Nephron progenitor cell (in vitro differentiated cells): Measurements from ENCODE around the gene PALM2AKAP2.
A peak's percentile ranks its signal among the peaks of the same experiment; 100 is the strongest.

Source experiments
- DNase-seq: peaks from one replicate; pipeline ENCODE4 v3.0.0; 2021
- H3K27ac Mint-ChIP-seq: 2 replicates; pipeline ENCODE4 v1.8.0; 2021; ENCODE audit warnings: mild to moderate bottlenecking, moderate library complexity, mixed read lengths
- H3K27me3 Mint-ChIP-seq: 2 replicates; pipeline ENCODE4 v1.8.0; 2021; ENCODE audit warnings: mild to moderate bottlenecking, low read depth, mixed read lengths; ENCODE audit not compliant: poor library complexity
- H3K36me3 Mint-ChIP-seq: 2 replicates; pipeline ENCODE4 v1.8.0; 2021; ENCODE audit warnings: low read depth, mixed read lengths
- H3K4me1 Mint-ChIP-seq: 2 replicates; pipeline ENCODE4 v1.8.0; 2021; ENCODE audit warnings: mixed read lengths
- H3K4me3 Mint-ChIP-seq: 2 replicates; pipeline ENCODE4 v1.8.0; 2021; ENCODE audit warnings: mild to moderate bottlenecking, moderate library complexity, mixed read lengths
- H3K9me3 Mint-ChIP-seq: 2 replicates; pipeline ENCODE4 v1.8.0; 2021; ENCODE audit warnings: mild to moderate bottlenecking, moderate library complexity, mixed read lengths
- TF ChIP-seq, protein P1 (sequence below): fragments of 200-600 bp; sonication (generic); IDR thresholded peaks from 2 replicates; pipeline ENCODE4 v1.5.0; 2021; ENCODE audit warnings: antibody characterized with exemption

PALM2AKAP2 gene

DNA sequence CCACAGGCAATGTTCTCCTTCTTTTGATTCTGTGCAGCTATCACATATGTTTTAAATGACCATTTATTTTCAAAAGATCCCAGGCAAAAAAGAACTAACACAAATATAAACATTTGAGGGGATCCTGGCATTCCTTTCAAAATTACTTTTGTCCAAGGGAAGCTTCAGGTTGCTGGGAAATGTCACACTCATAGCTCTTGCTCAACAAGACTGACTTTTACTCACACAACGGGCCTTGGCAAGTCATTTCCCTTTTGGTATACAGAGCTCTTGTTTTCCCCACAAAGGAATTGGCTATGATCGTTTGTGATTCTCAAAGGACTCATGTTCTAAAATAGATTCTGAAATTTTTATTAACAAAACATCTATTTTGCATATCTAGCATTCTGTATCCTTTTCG, 4.5 kb upstream of the PALM2AKAP2 start:
- no peaks in the 10 kb centered on the region for H3K36me3 Mint-ChIP-seq
- peaks cover 3% of the 10 kb centered on the region for H3K27me3 Mint-ChIP-seq
- no peak overlapping the region for H3K27ac Mint-ChIP-seq
- no peaks in the 10 kb centered on the region for H3K9me3 Mint-ChIP-seq
- TF ChIP-seq, protein P1, sequence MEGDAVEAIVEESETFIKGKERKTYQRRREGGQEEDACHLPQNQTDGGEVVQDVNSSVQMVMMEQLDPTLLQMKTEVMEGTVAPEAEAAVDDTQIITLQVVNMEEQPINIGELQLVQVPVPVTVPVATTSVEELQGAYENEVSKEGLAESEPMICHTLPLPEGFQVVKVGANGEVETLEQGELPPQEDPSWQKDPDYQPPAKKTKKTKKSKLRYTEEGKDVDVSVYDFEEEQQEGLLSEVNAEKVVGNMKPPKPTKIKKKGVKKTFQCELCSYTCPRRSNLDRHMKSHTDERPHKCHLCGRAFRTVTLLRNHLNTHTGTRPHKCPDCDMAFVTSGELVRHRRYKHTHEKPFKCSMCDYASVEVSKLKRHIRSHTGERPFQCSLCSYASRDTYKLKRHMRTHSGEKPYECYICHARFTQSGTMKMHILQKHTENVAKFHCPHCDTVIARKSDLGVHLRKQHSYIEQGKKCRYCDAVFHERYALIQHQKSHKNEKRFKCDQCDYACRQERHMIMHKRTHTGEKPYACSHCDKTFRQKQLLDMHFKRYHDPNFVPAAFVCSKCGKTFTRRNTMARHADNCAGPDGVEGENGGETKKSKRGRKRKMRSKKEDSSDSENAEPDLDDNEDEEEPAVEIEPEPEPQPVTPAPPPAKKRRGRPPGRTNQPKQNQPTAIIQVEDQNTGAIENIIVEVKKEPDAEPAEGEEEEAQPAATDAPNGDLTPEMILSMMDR = no peak
- no peak for DNase-seq
- no peak overlapping the region for H3K4me3 Mint-ChIP-seq
- H3K4me1 Mint-ChIP-seq = peaks cover 24% of the 10 kb centered on the region

DNA sequence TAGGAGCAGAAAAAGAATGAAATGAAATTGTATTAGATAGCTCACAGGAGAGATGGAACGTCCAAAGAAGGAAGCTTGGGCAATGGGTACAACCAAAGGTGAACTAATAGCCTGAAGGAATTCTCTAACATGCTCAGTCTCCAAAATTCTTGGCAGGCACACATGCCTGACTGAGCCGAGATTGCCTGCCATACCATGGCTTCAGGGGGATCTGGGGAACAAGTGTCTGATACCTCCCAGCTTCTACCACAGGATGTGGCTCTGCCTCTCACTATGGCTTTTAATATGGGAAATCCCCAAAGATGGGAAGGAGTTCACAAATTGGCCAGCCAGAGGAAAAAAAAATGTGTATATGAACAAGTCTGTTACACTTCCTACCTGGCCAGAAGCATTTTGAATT, 3.6 kb upstream of the PALM2AKAP2 start:
- Mint-ChIP-seq H3K36me3 (no peaks in the 10 kb centered on the region), H3K4me1 (peaks cover 24% of the 10 kb centered on the region), H3K27me3 (peaks cover 3% of the 10 kb centered on the region), H3K9me3 (no peaks in the 10 kb centered on the region), H3K27ac (no peak overlapping the region), H3K4me3 (no peak overlapping the region)
- TF ChIP-seq, protein P1 = no peak
- no peak for DNase-seq

DNA sequence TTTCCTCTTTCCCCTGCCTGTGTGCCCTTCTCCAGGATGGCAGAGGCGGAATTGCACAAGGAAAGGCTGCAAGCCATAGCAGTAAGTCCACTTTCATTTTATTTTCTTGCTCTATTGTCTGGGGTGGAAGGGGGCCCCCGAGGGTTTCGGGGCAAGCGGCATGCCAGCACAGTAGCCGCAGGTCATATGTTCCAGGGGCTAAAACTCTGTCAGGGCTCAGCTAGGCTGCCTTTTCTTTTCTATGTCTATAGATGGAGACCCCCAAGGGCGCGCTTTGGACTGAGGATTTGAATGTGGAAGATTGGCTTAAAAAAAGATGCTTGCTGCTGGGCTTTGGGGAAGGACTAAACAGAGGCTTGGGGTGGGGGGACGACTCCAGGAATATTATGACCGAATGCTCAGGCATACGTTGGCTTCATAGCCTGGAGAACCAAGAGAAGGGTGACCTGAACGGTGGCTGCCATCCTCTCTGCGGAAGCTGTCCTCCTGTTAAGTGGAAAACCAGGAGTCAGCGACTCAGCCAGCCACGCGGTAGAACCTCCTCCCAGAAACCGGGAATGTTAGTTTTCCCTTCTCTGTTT, 545 bp downstream of the PALM2AKAP2 start:
- Mint-ChIP-seq H3K4me1 (peaks cover 22% of the 10 kb centered on the region), H3K27ac (no peak overlapping the region), H3K4me3 (peak overlapping the region; percentile 92), H3K9me3 (peaks cover 3% of the 10 kb centered on the region), H3K27me3 (peaks cover 3% of the 10 kb centered on the region), H3K36me3 (peaks cover 19% of the 10 kb centered on the region)
- TF ChIP-seq, protein P1 = no peak
- DNase-seq = peak; percentile 23

DNA sequence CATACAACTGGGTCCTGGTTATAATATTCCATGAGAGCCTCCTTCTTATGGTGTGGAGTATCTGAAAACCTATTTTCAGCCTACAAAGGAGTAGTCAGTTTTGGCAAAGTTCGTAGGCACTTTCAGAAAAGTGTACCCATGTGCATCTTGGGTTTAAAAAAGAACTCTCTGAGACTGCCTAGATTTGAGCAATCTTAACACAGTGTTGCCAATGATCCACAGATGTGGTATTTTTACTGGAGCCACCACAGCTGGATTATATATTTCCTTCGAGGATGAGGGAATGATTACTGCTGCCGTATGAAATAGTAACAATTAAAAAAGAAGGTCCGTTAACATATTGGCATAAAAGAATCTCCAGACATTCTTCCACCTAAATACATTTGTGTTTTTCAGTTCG, 1.1 kb downstream of the PALM2AKAP2 start:
- H3K27ac Mint-ChIP-seq = no peak overlapping the region
- DNase-seq = no peak
- peaks cover 22% of the 10 kb centered on the region for H3K4me1 Mint-ChIP-seq
- H3K4me3 Mint-ChIP-seq = peak overlapping the region; percentile 92
- peaks cover 3% of the 10 kb centered on the region for H3K27me3 Mint-ChIP-seq
- peaks cover 23% of the 10 kb centered on the region for H3K36me3 Mint-ChIP-seq
- TF ChIP-seq, protein P1 = no peak
- H3K9me3 Mint-ChIP-seq = peaks cover 4% of the 10 kb centered on the region

DNA sequence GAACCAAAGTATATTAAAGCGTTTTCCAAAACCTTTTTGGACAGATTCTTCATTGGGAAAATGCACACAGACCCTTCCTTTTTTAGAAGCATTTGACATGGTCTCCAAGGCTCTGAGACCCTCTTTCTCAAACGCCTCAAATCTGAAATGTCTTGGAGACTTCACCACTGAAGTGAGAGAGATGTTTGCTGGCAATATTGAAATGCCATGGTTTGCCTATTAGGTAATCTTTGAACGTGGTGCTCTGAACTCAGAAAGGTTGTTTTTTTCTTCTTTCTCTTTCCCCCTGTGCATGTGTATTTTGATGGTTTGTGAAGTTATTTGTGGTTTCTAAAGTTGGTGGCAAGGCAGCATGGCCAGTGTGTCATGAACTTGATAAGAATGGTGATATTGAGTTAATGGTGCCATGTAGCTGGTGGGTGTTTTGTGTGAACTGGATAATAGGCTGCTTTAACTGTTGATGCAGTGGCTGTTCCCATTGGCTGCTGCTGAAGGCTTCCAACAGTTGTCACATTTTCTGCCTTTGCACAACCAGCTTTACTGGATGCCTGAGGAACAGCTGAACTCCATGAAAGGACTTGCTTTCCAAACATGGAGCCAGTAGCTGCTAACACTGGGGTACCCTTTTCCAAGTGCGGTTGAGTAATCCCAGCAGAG, 1.7 kb downstream of the PALM2AKAP2 start:
- Mint-ChIP-seq H3K27me3 (peaks cover 3% of the 10 kb centered on the region), H3K27ac (no peak overlapping the region), H3K36me3 (peaks cover 23% of the 10 kb centered on the region), H3K4me3 (peak overlapping the region; percentile 92), H3K4me1 (peaks cover 23% of the 10 kb centered on the region), H3K9me3 (peaks cover 4% of the 10 kb centered on the region)
- DNase-seq = no peak
- TF ChIP-seq, protein P1 = no peak

DNA sequence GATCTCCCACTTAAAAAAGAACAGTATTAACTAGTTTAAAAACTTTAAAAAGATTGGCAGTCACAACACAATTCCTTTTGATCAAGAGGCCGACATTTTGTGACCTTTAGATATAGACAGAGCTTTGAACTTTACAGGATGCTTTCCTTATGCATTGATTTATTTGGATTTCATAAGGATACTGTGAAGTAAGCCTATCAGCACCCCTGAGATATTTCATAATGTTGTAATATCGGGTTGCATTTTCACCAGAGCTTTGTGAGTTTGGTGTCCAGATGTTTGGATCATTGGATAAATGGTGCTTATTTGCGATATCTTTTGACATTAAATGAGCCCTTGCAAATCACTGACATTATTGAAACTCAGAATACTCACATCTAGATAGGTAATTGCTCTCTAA, 7.7 kb downstream of the PALM2AKAP2 start:
- TF ChIP-seq, protein P1 = no peak
- Mint-ChIP-seq H3K36me3 (peaks cover 23% of the 10 kb centered on the region), H3K27ac (no peak overlapping the region), H3K9me3 (peaks cover 4% of the 10 kb centered on the region), H3K27me3 (peaks cover 3% of the 10 kb centered on the region), H3K4me1 (peaks cover 55% of the 10 kb centered on the region), H3K4me3 (no peak overlapping the region)
- no peak for DNase-seq
